Gastrocnemius medialis (tissue), 4 donors: ENCODE measurements around the gene LRRC4. TPM values are rescaled to one million over a fixed set of nuclear protein-coding genes. Genes with fewer than 3 reads are reported as not detected.

Source experiments
- ATAC-seq, 2 donors: fragments of 150-250 bp; one replicate each; pipeline ENCODE4 v1.9.1; 2016
- DNase-seq, 2 donors: peaks; one replicate each; pipeline ENCODE4 v3.0.0-alpha.2; 2019
- H3K27ac ChIP-seq, 4 donors: fragments of 200-600 bp; sonication (generic); 1 replicate in 1 of 4; 2 replicates in 3 of 4; pipeline ENCODE4 v1.5.1; 2016 to 2018; ENCODE audit warnings: mild to moderate bottlenecking in 2 of 4, moderate library complexity in 1 of 4
- H3K27me3 ChIP-seq, 3 donors: fragments of 200-600 bp; sonication (generic) in 2 of 3; 1 replicate in 1 of 3; 2 replicates in 2 of 3; pipeline versions ENCODE4 v1.5.1 to v1.6.0; 2016 to 2019; ENCODE audit warnings: mild to moderate bottlenecking in 1 of 3, moderate library complexity in 1 of 3
- H3K36me3 ChIP-seq, 2 donors: fragments of 200-600 bp; sonication (generic) in 1 of 2; one replicate each; pipeline ENCODE4 v1.5.1; 2017 to 2018
- H3K4me1 ChIP-seq, 2 donors: fragments of 200-600 bp; sonication (generic) in 1 of 2; one replicate each; pipeline ENCODE4 v1.5.1; 2016 to 2017; ENCODE audit warnings: mild to moderate bottlenecking in 2 of 2
- H3K4me3 ChIP-seq, 4 donors: fragments of 200-600 bp; sonication (generic) in 3 of 4; 1 replicate in 1 of 4; 2 replicates in 3 of 4; pipeline ENCODE4 v1.5.1; 2016 to 2019; ENCODE audit warnings: mild to moderate bottlenecking in 2 of 4
- H3K9me3 ChIP-seq, 3 donors: fragments of 200-600 bp; sonication (generic) in 2 of 3; 1 replicate in 1 of 3; 2 replicates in 2 of 3; pipeline ENCODE4 v1.5.1; 2016 to 2019
- POLR2A ChIP-seq, 2 donors: fragments of 450-650 bp; IDR thresholded peaks; one replicate each; pipeline ENCODE4 v1.6.1; 2017; ENCODE audit warnings: antibody characterized with exemption in 2 of 2, mild to moderate bottlenecking in 2 of 2, moderate library complexity in 2 of 2
- in situ Hi-C, 4 donors: fragments of 200-750 bp; cut with MboI; loops; one replicate each; pipeline versions ENCODE4 v1.15.0 to v1.8.0; 2017; ENCODE audit warnings: low sequenced_read_pairs in 4 of 4
- intact Hi-C: fragments of 100-400 bp; cut with DNase I; formaldehyde crosslinking; loops from one replicate; pipeline ENCODE4 v1.15.1; 2023; ENCODE audit warnings: low total_unique reads
- total RNA-seq, 4 donors: library from RNA; depleted of rRNA; stranded (reverse); fragments of >200 nt; gene quantifications; one replicate each; pipeline versions ENCODE4 v1.1.0 to v1.2.3, GENCODE V29; 2016
- TF ChIP-seq, protein P1 (sequence below), 5 experiments: fragments of 450-650 bp in 3 of 5; fragments of 200-600 bp in 2 of 5; sonication (generic) in 2 of 5; IDR thresholded peaks in 4 of 5; conservative IDR thresholded peaks in 1 of 5; 1 replicate in 4 of 5; 2 replicates in 1 of 5; pipeline ENCODE4 v1.5.1; 2016 to 2019; ENCODE audit warnings: antibody characterized with exemption in 5 of 5, mild to moderate bottlenecking in 3 of 5, moderate library complexity in 3 of 5

Gene LRRC4
- total RNA-seq, 4 donors from 2014 or later, result 0.29 to 4.3 (median 0.96) TPM

DNA sequence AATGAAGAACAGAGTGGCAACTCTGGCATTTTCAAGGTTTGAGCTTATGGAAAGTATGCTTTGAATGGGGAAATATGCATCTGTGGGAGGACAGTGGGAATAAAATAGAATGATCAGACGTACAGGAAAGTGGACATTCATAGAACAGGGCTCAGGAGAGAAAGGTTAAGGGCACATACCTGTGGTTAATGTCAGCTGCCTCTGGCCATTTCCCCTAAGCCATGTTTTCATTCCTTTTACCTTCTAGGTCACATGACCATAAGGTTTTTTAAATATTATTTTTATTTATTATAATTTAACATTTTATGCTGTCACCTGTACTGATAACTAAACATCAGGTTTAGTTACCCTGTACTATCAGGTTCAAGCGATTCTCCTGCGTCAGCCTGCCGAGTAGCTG, 52.8 kb downstream of the LRRC4 start:
- in situ Hi-C loops, result no loop called here
- H3K9me3 ChIP-seq, result no peaks in the 10 kb centered on the region
- no peak for TF ChIP-seq POLR2A (IDR thresholded peaks at IDR 0.05)
- TF ChIP-seq, protein P1, sequence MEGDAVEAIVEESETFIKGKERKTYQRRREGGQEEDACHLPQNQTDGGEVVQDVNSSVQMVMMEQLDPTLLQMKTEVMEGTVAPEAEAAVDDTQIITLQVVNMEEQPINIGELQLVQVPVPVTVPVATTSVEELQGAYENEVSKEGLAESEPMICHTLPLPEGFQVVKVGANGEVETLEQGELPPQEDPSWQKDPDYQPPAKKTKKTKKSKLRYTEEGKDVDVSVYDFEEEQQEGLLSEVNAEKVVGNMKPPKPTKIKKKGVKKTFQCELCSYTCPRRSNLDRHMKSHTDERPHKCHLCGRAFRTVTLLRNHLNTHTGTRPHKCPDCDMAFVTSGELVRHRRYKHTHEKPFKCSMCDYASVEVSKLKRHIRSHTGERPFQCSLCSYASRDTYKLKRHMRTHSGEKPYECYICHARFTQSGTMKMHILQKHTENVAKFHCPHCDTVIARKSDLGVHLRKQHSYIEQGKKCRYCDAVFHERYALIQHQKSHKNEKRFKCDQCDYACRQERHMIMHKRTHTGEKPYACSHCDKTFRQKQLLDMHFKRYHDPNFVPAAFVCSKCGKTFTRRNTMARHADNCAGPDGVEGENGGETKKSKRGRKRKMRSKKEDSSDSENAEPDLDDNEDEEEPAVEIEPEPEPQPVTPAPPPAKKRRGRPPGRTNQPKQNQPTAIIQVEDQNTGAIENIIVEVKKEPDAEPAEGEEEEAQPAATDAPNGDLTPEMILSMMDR (IDR thresholded peaks at IDR 0.05 in 4 of 5, conservative IDR thresholded peaks at IDR 0.05 in 1 of 5), result no peak
- ATAC-seq, result no peak
- H3K36me3 ChIP-seq, result no peaks in the 10 kb centered on the region
- no peak overlapping the region for H3K4me3 ChIP-seq
- intact Hi-C loops, result no loop called here
- no peak overlapping the region for H3K27ac ChIP-seq
- no peak for DNase-seq
- no peaks in the 10 kb centered on the region for H3K27me3 ChIP-seq
- no peaks in the 10 kb centered on the region for H3K4me1 ChIP-seq

Other genes starting within 250 kb of the LRRC4 start
- gene LEP, start 209.8 kb upstream of the LRRC4 start, total RNA-seq, result under 1 TPM in 2 of 4 donors, not detected in 2; 0.11 to 0.46 TPM